HepG2 (cell line): ENCODE results near the gene TNC. TPM values are rescaled to one million over a fixed set of nuclear protein-coding genes. Genes with fewer than 3 reads are reported as not detected.

ENCODE experiments used
- ATAC-seq: fragments of 200-7000 bp; cut with Tn5 transposase; 3 replicates; pipeline ENCODE4 v1.9.1; 2020; ENCODE audit warnings: mild to moderate bottlenecking, moderate library complexity
- Bru-seq: library from RNA; stranded (reverse); fragments of 400-500 nt; gene quantifications from one replicate; lab custom pipeline; 2021; lab: Mats Ljungman, UMichigan
- BruChase-seq, 2 experiments: library from RNA; stranded (reverse); fragments of 400-500 nt; gene quantifications; one replicate each; lab custom pipeline; 2021; lab: Mats Ljungman, UMichigan
- BruUV-seq: library from RNA; stranded (reverse); fragments of 400-500 nt; replicated peaks from 2 replicates; lab custom pipeline; 2021; lab: Mats Ljungman, UMichigan
- CTCF ChIA-PET: fragments of 300-600 bp; formaldehyde crosslinking; extraction: SDS; loops from one replicate; lab custom pipeline; 2021; ENCODE audit warnings: low total read pairs, inconsistent platforms, low intra/inter-chr PET ratio; lab: Yijun Ruan, JAX
- POLR2A ChIA-PET: fragments of 350-600 bp; sonication (Branson Sonifier 250); formaldehyde crosslinking; loops from one replicate; lab custom pipeline; 2020; ENCODE audit warnings: antibody characterized with exemption, inconsistent platforms; lab: Yijun Ruan, JAX
- DNase-seq: peaks from one replicate; pipeline ENCODE4 v3.0.0-alpha.2; 2015; ENCODE audit warnings: low spot score
- FAIRE-seq: peaks from 3 replicates; lab custom pipeline; 2011; peaks lifted over from hg19 to GRCh38; lab: Jason Lieb, UNC
- H2AFZ ChIP-seq: one replicate; pipeline ENCODE4 v1.6.1; 2011; ENCODE audit warnings: low read length, inconsistent platforms
- H3K27ac ChIP-seq: fragments of 300-600 bp; 3 replicates; pipeline ENCODE4 v1.8.0; 2011; ENCODE audit warnings: mixed run types, mild to moderate bottlenecking, mixed read lengths, low read length, inconsistent platforms; ENCODE audit not compliant: insufficient read depth; ENCODE audit errors: extremely low read length
- H3K27me3 ChIP-seq, 2 experiments: fragments of 200-600 bp in 1 of 2; 2 replicates in 1 of 2; 3 replicates in 1 of 2; pipeline versions ENCODE4 v1.6.0 to v1.8.0; 2011; ENCODE audit warnings: low read length in 2 of 2, mild to moderate bottlenecking in 2 of 2, moderate library complexity in 2 of 2, inconsistent platforms in 1 of 2; ENCODE audit not compliant: insufficient read depth in 2 of 2, control insufficient read depth in 1 of 2
- H3K36me3 ChIP-seq, 2 experiments: fragments of 200-600 bp in 1 of 2; replicated peaks in 1 of 2; 2 replicates in 1 of 2; 3 replicates in 1 of 2; pipeline versions ENCODE4 v1.5.1 to v1.8.0; 2011; ENCODE audit warnings: low read length in 2 of 2, inconsistent platforms in 1 of 2; ENCODE audit not compliant: insufficient read depth in 2 of 2, control insufficient read depth in 1 of 2
- H3K4me1 ChIP-seq: 2 replicates; pipeline ENCODE4 v1.5.1; 2012; ENCODE audit warnings: low read length, inconsistent platforms; ENCODE audit not compliant: insufficient read depth
- H3K4me2 ChIP-seq: 2 replicates; pipeline ENCODE4 v1.6.0; 2011; ENCODE audit warnings: low read depth, low read length, inconsistent platforms
- H3K4me3 ChIP-seq, 3 experiments: fragments of 200-600 bp in 1 of 3; sonication (generic), shearing (Covaris generic) in 1 of 3; replicated peaks in 1 of 3; 2 replicates each; pipeline ENCODE4 v1.5.1; 2011 to 2016; ENCODE audit warnings: low read length in 3 of 3, inconsistent platforms in 2 of 3, low read depth in 2 of 3, mild to moderate bottlenecking in 2 of 3, control low read depth in 1 of 3, mixed read lengths in 1 of 3; ENCODE audit not compliant: insufficient read depth in 1 of 3
- H3K79me2 ChIP-seq: one replicate; pipeline ENCODE4 v1.6.1; 2011; ENCODE audit warnings: low read length, inconsistent platforms; ENCODE audit not compliant: insufficient read depth
- H3K9ac ChIP-seq: 2 replicates; pipeline ENCODE4 v1.6.0; 2011; ENCODE audit warnings: mild to moderate bottlenecking, low read depth, low read length, inconsistent platforms; ENCODE audit not compliant: insufficient read depth
- H3K9me3 ChIP-seq: 2 replicates; pipeline ENCODE4 v1.5.1; 2012; ENCODE audit warnings: mild to moderate bottlenecking, low read length
- H4K20me1 ChIP-seq: 2 replicates; pipeline ENCODE4 v1.6.0; 2011; ENCODE audit warnings: inconsistent platforms, mild to moderate bottlenecking, low read length, moderate library complexity; ENCODE audit not compliant: insufficient read depth
- PAF1 ChIP-seq: IDR thresholded peaks from 2 replicates; pipeline ENCODE4 v1.6.1; 2016; ENCODE audit warnings: missing genetic modification reagents, missing compliant biosample characterization
- RXRB ChIP-seq: IDR thresholded peaks from 2 replicates; pipeline ENCODE4 v1.6.1; 2016; ENCODE audit warnings: borderline replicate concordance, missing genetic modification reagents, missing compliant biosample characterization
- WGBS: methylation state at CpG from one replicate; pipeline ENCODE4 v1.1.6; 2017; ENCODE audit warnings: low lambda C conversion rate; 5-methylcytosine and 5-hydroxymethylcytosine counted together
- in situ Hi-C: cut with HindIII; loops from 2 replicates; pipeline ENCODE4 v1.10.0; 2017; ENCODE audit warnings: low pct_unique_long_range_greater_than_20kb; ENCODE audit not compliant: extremely low pct_ligation_motif_present
- intact Hi-C: fragments of 100-400 bp; cut with micrococcal nuclease; formaldehyde crosslinking; loops from one replicate; pipeline ENCODE4 v1.10.0; 2022; ENCODE audit not compliant: unreplicated experiment
- long read RNA-seq, 2 experiments: library from RNA in 1 of 2; library from polyadenylated mRNA in 1 of 2; stranded (forward) in 1 of 2; unstranded in 1 of 2; transcript quantifications; one replicate each; pipeline ENCODE4 v2.0.0, GENCODE V29; 2019 to 2022
- polyA minus RNA-seq, 3 experiments: library from RNA; depleted of rRNA, polyadenylated mRNA; stranded (reverse); fragments of >200 nt; gene quantifications; 2 replicates each; pipeline ENCODE4 v1.2.3, GENCODE V29; 2011; ENCODE audit warnings: low replicate concordance in 1 of 3
- polyA plus RNA-seq, 8 experiments: library from polyadenylated mRNA; depleted of rRNA in 3 of 8; stranded (reverse) in 7 of 8; unstranded in 1 of 8; fragments of >200 nt; fragmentation: Illumina TruSeq in 4 of 8; extraction: Trizol in 4 of 8; gene quantifications; 2 replicates each; pipeline versions ENCODE4 v1.2.1 to v1.2.3, GENCODE V29; 2011 to 2016; ENCODE audit warnings: low read depth in 4 of 8, missing spikeins in 1 of 8, mixed read lengths in 1 of 8; ENCODE audit not compliant: insufficient read depth in 1 of 8
- total RNA-seq, 5 experiments: library from RNA; depleted of rRNA; stranded (reverse); fragments of >200 nt; fragmentation: Illumina TruSeq; extraction: Trizol; gene quantifications; 2 replicates each; pipeline ENCODE4 v1.2.3, GENCODE V29; 2016; ENCODE audit warnings: low read depth in 1 of 5
- TF ChIP-seq, protein P1 (sequence below): sonication (generic); formaldehyde crosslinking; IDR thresholded peaks from 2 replicates; pipeline ENCODE4 v1.5.0; 2020; ENCODE audit warnings: missing genetic modification reagents

TNC gene
- total RNA-seq (2016; rRNA removed; fragmentation: Illumina TruSeq; extraction: Trizol) = not detected in 2 replicates
- not detected in 2 replicates for total RNA-seq (2016; cell fraction: cytosol; rRNA removed; fragmentation: Illumina TruSeq; extraction: Trizol; ENCODE audit: low read depth)
- total RNA-seq (2016; cell fraction: insoluble cytoplasmic fraction; rRNA removed; fragmentation: Illumina TruSeq; extraction: Trizol) = not detected in 2 replicates
- not detected in 2 replicates for total RNA-seq (2016; cell fraction: membrane; rRNA removed; fragmentation: Illumina TruSeq; extraction: Trizol)
- total RNA-seq (2016; cell fraction: nucleus; rRNA removed; fragmentation: Illumina TruSeq; extraction: Trizol) = not detected in 2 replicates
- not detected in 2 replicates for polyA plus RNA-seq (2011; rRNA removed)
- not detected in 2 replicates for polyA plus RNA-seq (2011; cell fraction: cytosol; rRNA removed)
- polyA plus RNA-seq (2011; cell fraction: nucleus; rRNA removed) = not detected in 2 replicates
- polyA plus RNA-seq (2012) = not detected in 2 replicates
- polyA plus RNA-seq (2016; cell fraction: cytosol; fragmentation: Illumina TruSeq; extraction: Trizol; ENCODE audit: low read depth) = not detected in 2 replicates
- not detected in 2 replicates for polyA plus RNA-seq (2016; cell fraction: insoluble cytoplasmic fraction; fragmentation: Illumina TruSeq; extraction: Trizol; ENCODE audit: low read depth)
- not detected in 2 replicates for polyA plus RNA-seq (2016; cell fraction: membrane; fragmentation: Illumina TruSeq; extraction: Trizol; ENCODE audit: low read depth)
- polyA plus RNA-seq (2016; cell fraction: nucleus; fragmentation: Illumina TruSeq; extraction: Trizol; ENCODE audit: insufficient read depth, low read depth) = not detected in 2 replicates
- polyA minus RNA-seq (2011; rRNA and poly(A)+ RNA removed; ENCODE audit: low replicate concordance) = 0.09 TPM in 1 of 2 replicates, not detected in the other
- polyA minus RNA-seq (2011; cell fraction: cytosol; rRNA and poly(A)+ RNA removed) = not detected in 2 replicates
- not detected in 2 replicates for polyA minus RNA-seq (2011; cell fraction: nucleus; rRNA and poly(A)+ RNA removed)
- not detected for Bru-seq, nascent RNA
- not detected for BruChase-seq, experiment 1, labeled RNA remaining after a 6-hour chase
- BruChase-seq, experiment 2, labeled RNA remaining after a 2-hour chase = not detected
- long read RNA-seq, experiment 1 = 0 reads
- long read RNA-seq, experiment 2 = 0 reads

DNA sequence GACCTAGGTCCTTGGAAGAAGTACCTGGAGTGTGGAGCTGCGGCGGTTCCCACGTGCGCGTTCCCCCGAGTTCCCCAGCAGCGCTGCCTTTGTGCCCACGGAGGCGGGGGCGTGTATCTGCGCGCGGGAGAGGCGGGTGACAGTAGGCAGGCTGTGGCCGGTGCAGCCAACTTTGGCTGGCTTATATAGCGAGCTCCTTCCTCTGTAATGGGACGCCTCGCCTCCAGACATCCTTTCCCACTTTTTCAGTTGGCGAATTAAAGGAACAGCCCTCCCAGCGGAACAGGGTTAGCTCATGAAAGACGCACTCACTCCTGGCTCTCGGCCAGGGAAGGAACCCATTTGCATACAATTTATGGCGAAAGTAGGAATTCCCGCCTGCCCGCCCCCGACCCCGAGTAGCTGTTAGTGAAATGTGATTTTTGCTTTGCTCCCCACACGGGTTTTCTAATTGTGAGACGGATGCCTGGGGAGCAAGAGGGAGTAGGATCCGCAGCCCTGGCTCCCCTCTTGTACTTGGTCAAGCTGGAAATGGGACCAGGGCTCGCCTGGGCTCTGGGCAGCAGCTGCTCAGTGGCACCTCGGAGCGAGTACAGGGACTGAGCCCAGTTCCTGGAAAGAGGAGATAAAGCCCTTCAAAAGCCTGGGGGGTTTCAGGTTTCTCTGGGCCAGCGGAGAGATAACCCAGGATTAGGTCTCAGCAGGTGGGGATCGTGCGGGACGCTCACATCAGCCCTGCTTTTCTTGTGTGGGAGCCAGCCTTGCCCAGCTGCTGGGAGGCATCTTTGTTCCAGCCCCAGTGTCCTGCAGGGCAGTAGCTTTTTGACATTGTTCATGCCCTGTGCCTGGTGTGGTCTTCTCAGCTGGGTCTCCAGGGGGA, at the start of gene TNC:
Gene TNC (minus strand): TSS at position 159 of the 880 bp plus-strand sequence. CDS start 27,139 bp downstream, outside the sequence.
- Histone ChIP-seq H3K79me2 (no peaks in the 10 kb centered on the region), H3K9me3 (no peaks in the 10 kb centered on the region), H3K4me3 (no peak within 1 kb of the TSS), H3K36me3 (no peaks in the 10 kb centered on the region), H2AFZ (no peak within 1 kb of the TSS), H3K9ac (no peak within 1 kb of the TSS), H3K27ac (no peak within 1 kb of the TSS)
- FAIRE-seq = no peak
- POLR2A ChIA-PET = no interaction called here
- BruUV-seq = no TSS peak
- no peak for DNase-seq
- ATAC-seq = no peak
- 42% methylated on average over 21 of the region's 37 CpGs for WGBS
- no peak for TF ChIP-seq RXRB (CRISPR knock-in tag)
- TF ChIP-seq, protein P1, sequence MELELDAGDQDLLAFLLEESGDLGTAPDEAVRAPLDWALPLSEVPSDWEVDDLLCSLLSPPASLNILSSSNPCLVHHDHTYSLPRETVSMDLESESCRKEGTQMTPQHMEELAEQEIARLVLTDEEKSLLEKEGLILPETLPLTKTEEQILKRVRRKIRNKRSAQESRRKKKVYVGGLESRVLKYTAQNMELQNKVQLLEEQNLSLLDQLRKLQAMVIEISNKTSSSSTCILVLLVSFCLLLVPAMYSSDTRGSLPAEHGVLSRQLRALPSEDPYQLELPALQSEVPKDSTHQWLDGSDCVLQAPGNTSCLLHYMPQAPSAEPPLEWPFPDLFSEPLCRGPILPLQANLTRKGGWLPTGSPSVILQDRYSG (CRISPR knock-in tag) = no peak
- TF ChIP-seq PAF1 (CRISPR knock-in tag) = no peak
- TF ChIP-seq, all 625 proteins: peak for 0
- in situ Hi-C loops = no loop called here
- CTCF ChIA-PET = no interaction called here
- Histone ChIP-seq H4K20me1 (no peaks in the 10 kb centered on the region), H3K27me3 (peaks cover 0 to 9% of the 10 kb centered on the region in 2 experiments; a peak in 2 of 5 replicates), H3K4me2 (no peak within 1 kb of the TSS), H3K4me1 (no peaks in the 10 kb centered on the region)
- intact Hi-C loops = no loop called here
